Muscle layer of duodenum (tissue), 2 donors: ENCODE measurements around the gene NKAIN2.

Experiments
- H3K27ac ChIP-seq: one replicate; pipeline ENCODE4 v1.7.0; 2013; ENCODE audit warnings: mild to moderate bottlenecking, low read length
- H3K27me3 ChIP-seq: one replicate; pipeline ENCODE4 v1.7.0; 2013; ENCODE audit warnings: low read depth, mild to moderate bottlenecking, control low read depth, low read length
- H3K36me3 ChIP-seq, 2 donors: one replicate each; pipeline ENCODE4 v1.7.0; 2013; ENCODE audit warnings: low read length in 2 of 2, control low read depth in 1 of 2, mild to moderate bottlenecking in 1 of 2; ENCODE audit not compliant: insufficient read depth in 2 of 2, control insufficient read depth in 1 of 2
- H3K4me1 ChIP-seq, 2 donors: one replicate each; pipeline ENCODE4 v1.7.0; 2013; ENCODE audit warnings: low read length in 2 of 2, mild to moderate bottlenecking in 2 of 2, control low read depth in 1 of 2, moderate library complexity in 1 of 2; ENCODE audit not compliant: insufficient read depth in 2 of 2, control insufficient read depth in 1 of 2
- H3K4me3 ChIP-seq, 2 donors: one replicate each; pipeline ENCODE4 v1.7.0; 2013; ENCODE audit warnings: low read length in 2 of 2, low read depth in 1 of 2, mild to moderate bottlenecking in 1 of 2
- H3K9me3 ChIP-seq, 2 donors: one replicate each; pipeline ENCODE4 v1.7.0; 2013; ENCODE audit warnings: low read length in 2 of 2, control low read depth in 1 of 2, mild to moderate bottlenecking in 1 of 2; ENCODE audit not compliant: control insufficient read depth in 1 of 2
- donor health status: healthy.

The NKAIN2 gene

GRCh38 chr6:123803504-123804013 lies at the start of gene NKAIN2:
Gene NKAIN2, plus strand, starts transcription at chr6:123803865.
- H3K9me3 ChIP-seq, result no peaks in the 10 kb centered on the region
- H3K4me3 ChIP-seq, result peak within 1 kb of the TSS; percentile 61 to 72
- no peak within 1 kb of the TSS for H3K27ac ChIP-seq
- H3K27me3 ChIP-seq, result no peaks in the 10 kb centered on the region
- H3K4me1 ChIP-seq, result peaks cover 0 to 9% of the 10 kb centered on the region in 2 donors
- no peaks in the 10 kb centered on the region for H3K36me3 ChIP-seq

GRCh38 chr6:123759472-123759871 lies 44.2 kb upstream of the NKAIN2 start:
- Histone ChIP-seq H3K27ac (no peak overlapping the region), H3K27me3 (no peaks in the 10 kb centered on the region), H3K4me1 (no peaks in the 10 kb centered on the region), H3K9me3 (no peaks in the 10 kb centered on the region), H3K36me3 (no peaks in the 10 kb centered on the region), H3K4me3 (no peak overlapping the region)

DNA sequence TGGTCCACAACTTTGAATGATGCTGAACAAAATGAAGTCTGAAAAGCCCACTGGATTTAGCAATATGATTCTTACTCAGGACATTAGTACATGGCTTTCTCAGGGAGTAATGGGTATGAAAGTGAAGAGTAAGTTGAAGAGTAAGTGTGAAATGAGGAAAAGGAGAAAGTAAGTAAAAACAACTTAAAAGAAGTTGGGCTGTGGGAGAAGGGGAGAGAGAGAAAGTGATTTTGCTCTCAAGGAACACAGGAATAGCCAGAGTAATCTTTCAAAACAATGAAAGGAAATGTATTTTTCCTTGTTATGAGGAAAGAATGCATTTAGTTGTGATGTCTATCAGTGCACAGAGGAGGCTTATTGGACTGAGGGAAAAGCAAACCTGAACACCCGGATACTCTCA lies 39.8 kb upstream of the NKAIN2 start:
- H3K4me3 ChIP-seq, result no peak overlapping the region
- H3K9me3 ChIP-seq, result no peaks in the 10 kb centered on the region
- no peaks in the 10 kb centered on the region for H3K36me3 ChIP-seq
- no peaks in the 10 kb centered on the region for H3K27me3 ChIP-seq
- no peaks in the 10 kb centered on the region for H3K4me1 ChIP-seq
- no peak overlapping the region for H3K27ac ChIP-seq

DNA sequence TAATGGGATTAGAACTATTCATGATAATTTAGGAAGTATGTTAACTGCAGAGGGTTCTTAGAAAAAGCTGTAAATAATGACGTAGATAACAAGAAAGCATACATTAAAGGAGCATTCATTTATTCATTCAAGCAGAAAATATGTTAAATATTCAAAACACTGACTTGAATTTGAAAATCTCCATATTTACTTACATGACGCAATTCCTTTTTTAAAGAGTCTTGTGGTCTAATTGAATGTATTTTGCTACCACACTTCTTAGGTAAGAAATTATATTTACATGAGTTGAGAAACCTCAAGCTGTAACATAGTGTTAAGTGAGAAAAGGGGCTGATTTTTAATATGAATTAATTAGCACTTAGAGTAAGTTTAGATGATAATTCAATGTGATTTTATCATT lies 38.9 kb upstream of the NKAIN2 start:
- Histone ChIP-seq H3K27ac (no peak overlapping the region), H3K9me3 (no peaks in the 10 kb centered on the region), H3K4me1 (no peaks in the 10 kb centered on the region), H3K4me3 (no peak overlapping the region), H3K27me3 (no peaks in the 10 kb centered on the region), H3K36me3 (no peaks in the 10 kb centered on the region)

DNA sequence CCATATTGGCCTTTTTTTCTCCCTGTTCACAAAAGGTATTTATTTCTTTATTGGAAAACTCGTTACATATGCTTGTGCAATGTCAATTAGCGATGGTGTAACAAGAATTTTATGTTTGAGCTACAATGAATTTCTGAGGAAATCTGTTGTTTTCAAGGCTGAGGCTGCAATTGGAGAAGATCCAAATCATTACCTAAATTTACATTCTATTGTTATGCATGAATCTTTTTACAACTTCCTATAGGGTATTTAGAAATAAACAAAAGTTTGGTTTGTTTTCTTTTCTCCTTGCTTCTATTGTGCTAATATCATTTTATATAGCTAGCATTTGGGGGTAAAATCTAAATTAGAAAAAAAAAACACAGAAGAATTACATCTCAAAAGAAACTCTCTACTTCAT lies 34.7 kb upstream of the NKAIN2 start:
- no peak overlapping the region for H3K4me3 ChIP-seq
- H3K36me3 ChIP-seq, result no peaks in the 10 kb centered on the region

DNA sequence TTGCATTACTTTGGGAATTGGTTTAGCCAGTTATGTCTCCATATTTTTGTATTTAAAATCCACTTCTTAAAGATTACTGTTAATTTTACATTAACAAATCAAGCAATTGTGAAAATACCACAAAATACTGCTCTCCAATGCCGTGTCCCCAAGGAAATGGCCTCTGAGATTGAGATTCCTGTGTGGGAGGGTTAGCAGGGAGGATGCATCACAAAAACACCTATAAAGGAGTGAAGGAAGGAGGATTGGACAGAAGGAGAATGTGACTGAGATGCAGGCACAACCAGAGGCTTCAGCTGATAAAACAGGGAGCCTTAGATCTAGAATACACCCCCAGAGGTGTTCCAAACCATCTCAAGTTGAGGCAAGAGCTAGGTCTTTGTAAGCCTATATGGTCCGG lies 34.2 kb upstream of the NKAIN2 start:
- H3K36me3 ChIP-seq, result no peaks in the 10 kb centered on the region
- H3K27ac ChIP-seq, result no peak overlapping the region
- no peaks in the 10 kb centered on the region for H3K9me3 ChIP-seq
- no peaks in the 10 kb centered on the region for H3K27me3 ChIP-seq
- no peak overlapping the region for H3K4me3 ChIP-seq
- H3K4me1 ChIP-seq, result no peaks in the 10 kb centered on the region

More for the DNA sequence above, 34.7 kb upstream of the NKAIN2 start:
- Histone ChIP-seq H3K27me3 (no peaks in the 10 kb centered on the region), H3K27ac (no peak overlapping the region), H3K4me1 (no peaks in the 10 kb centered on the region), H3K9me3 (no peaks in the 10 kb centered on the region)

DNA sequence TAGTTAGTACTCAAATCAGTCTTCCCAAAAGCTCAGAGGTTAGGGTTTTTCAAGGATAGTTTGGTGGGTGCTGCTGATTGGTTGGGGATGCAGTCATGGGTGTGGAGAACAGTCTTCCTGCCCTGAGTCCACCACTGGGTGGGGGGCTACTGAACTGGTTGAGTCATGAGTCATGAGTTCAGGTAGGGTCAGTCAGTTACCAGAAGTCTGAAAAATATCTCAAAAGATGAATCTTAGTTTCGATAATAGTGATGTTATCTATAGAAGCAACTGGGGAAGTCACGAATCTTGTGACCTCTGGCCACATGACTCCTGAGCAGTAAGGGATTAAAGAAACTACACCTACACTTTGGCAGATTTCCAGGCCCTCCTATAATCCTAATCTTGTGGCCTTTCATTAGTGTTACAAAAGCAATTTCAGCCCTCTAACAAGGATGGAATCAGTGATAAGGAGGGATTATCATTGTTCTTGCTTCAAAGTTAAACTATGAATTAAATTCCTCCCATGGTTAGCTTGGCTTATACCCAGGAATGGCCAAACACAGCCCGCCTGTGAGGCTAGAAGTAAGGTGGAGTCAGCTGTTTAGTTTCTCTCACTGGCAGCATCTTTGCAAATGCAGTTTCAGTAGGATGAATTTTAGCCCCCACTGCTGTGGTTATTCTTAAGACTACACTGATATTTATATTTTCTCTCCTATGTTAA lies 33.3 kb upstream of the NKAIN2 start:
- no peaks in the 10 kb centered on the region for H3K4me1 ChIP-seq
- no peaks in the 10 kb centered on the region for H3K27me3 ChIP-seq
- no peak overlapping the region for H3K4me3 ChIP-seq
- H3K27ac ChIP-seq, result no peak overlapping the region
- no peaks in the 10 kb centered on the region for H3K36me3 ChIP-seq
- H3K9me3 ChIP-seq, result no peaks in the 10 kb centered on the region

DNA sequence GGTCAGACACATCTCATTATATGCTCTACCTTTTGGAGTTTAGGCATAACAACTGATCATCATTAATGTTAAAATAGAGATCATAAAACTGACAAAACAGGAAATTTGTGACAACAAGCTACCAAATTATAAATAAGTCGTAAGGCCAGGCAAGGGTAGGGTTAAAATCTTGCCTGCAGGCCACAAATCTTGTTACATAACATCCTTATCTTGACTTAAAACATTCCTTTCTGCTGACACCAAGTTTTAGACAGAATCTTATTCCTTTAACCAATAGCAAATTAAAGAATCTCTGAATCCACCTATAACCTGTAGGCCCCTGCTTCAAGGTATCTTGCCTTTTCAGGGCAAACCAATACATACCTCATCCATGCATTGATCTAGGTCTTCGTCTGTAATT lies 32.5 kb upstream of the NKAIN2 start:
- H3K4me3 ChIP-seq, result no peak overlapping the region
- H3K4me1 ChIP-seq, result no peaks in the 10 kb centered on the region
- H3K27ac ChIP-seq, result no peak overlapping the region
- H3K36me3 ChIP-seq, result no peaks in the 10 kb centered on the region
- no peaks in the 10 kb centered on the region for H3K9me3 ChIP-seq
- H3K27me3 ChIP-seq, result no peaks in the 10 kb centered on the region

DNA sequence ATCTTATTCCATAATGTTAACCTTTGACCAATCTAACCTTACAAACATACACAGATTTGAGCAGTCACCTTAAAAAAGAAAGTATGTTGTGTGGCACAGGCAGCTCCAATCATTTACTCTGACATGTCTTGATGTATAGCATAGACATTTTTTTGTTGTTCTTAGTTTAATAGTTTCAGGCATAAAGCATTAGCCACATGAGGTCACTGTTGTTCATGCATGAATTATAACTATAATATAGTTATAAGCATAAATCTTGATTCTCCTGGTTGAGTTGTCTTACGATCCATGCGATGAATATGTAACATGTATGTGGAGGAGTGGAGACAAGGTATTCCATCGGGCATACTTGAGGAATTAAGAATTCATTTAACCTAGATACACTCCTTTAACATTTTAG lies 26.1 kb upstream of the NKAIN2 start:
- H3K9me3 ChIP-seq, result no peaks in the 10 kb centered on the region
- H3K4me3 ChIP-seq, result no peak overlapping the region
- H3K4me1 ChIP-seq, result no peaks in the 10 kb centered on the region

GRCh38 chr6:123780021-123780420 lies 23.6 kb upstream of the NKAIN2 start:
- Histone ChIP-seq H3K4me3 (no peak overlapping the region), H3K4me1 (no peaks in the 10 kb centered on the region), H3K36me3 (no peaks in the 10 kb centered on the region), H3K9me3 (no peaks in the 10 kb centered on the region), H3K27me3 (no peaks in the 10 kb centered on the region), H3K27ac (no peak overlapping the region)

More for the DNA sequence above, 26.1 kb upstream of the NKAIN2 start:
- Histone ChIP-seq H3K27me3 (no peaks in the 10 kb centered on the region), H3K36me3 (no peaks in the 10 kb centered on the region), H3K27ac (no peak overlapping the region)

DNA sequence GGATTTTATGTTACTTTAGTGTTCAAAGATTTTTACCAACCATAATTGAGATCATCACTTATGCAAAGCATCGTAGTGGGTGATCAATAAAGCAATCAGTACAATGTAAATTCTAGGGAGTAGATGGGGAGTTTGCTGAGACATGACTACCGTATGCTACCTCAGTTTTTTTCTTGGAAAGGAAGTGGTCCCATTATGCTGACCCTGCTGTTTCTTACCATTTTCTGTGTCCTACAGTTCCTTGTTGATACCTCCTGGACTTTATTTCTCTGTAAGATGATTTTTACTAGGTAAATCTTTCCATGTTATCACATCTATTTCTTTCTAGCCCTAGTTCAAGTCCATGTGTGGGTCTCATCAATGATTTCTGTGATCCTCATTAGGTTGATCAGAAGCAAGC lies 19.3 kb upstream of the NKAIN2 start:
- Histone ChIP-seq H3K9me3 (no peaks in the 10 kb centered on the region), H3K4me1 (no peaks in the 10 kb centered on the region), H3K27ac (no peak overlapping the region), H3K27me3 (no peaks in the 10 kb centered on the region), H3K4me3 (no peak overlapping the region), H3K36me3 (no peaks in the 10 kb centered on the region)

GRCh38 chr6:123785039-123785438 lies 18.6 kb upstream of the NKAIN2 start:
- Histone ChIP-seq H3K27ac (no peak overlapping the region), H3K27me3 (no peaks in the 10 kb centered on the region), H3K36me3 (no peaks in the 10 kb centered on the region), H3K4me3 (no peak overlapping the region), H3K9me3 (no peaks in the 10 kb centered on the region), H3K4me1 (no peaks in the 10 kb centered on the region)
